K562 (cell line): Measurements from ENCODE around the gene CST7. TPM values are rescaled to one million over a fixed set of nuclear protein-coding genes. Genes with fewer than 3 reads are reported as not detected.

Source experiments
- ATAC-seq: fragments of 200-7000 bp; cut with Tn5 transposase; 3 replicates; pipeline ENCODE4 v1.9.1; 2020; ENCODE audit warnings: moderate library complexity
- BruUV-seq: library from RNA; stranded (reverse); fragments of 400-500 nt; replicated peaks from 2 replicates; lab custom pipeline; 2021; lab: Mats Ljungman, UMichigan
- CTCF ChIA-PET: fragments of 300-600 bp; formaldehyde crosslinking; extraction: SDS; loops from one replicate; lab custom pipeline; 2021; ENCODE audit warnings: low intra/inter-chr PET ratio; lab: Yijun Ruan, JAX
- POLR2A ChIA-PET: fragments of 300-600, 350-650 bp; sonication (Branson Sonifier 250); formaldehyde crosslinking; extraction: SDS; loops from one replicate; lab custom pipeline; 2021; ENCODE audit warnings: antibody characterized with exemption, inconsistent platforms; lab: Yijun Ruan, JAX
- DNase-seq, 4 experiments: peaks; one replicate each; pipeline versions ENCODE4 v3.0.0 to v3.0.0-alpha.2; 2011 to 2018; ENCODE audit warnings: low spot score in 3 of 4, mixed read lengths in 3 of 4; ENCODE audit errors: extremely low read depth in 1 of 4
- FAIRE-seq: peaks from 2 replicates; lab custom pipeline; 2011; peaks lifted over from hg19 to GRCh38; lab: Jason Lieb, UNC
- H2AFZ ChIP-seq: 2 replicates; pipeline ENCODE4 v1.6.0; 2011; ENCODE audit warnings: low read depth, low read length, control low read depth, inconsistent platforms
- H3K27ac ChIP-seq: fragments of 200-600 bp; 3 replicates; pipeline ENCODE4 v1.8.0; 2011; ENCODE audit warnings: low read depth, mild to moderate bottlenecking, control low read depth, inconsistent platforms, low read length, moderate library complexity, mixed read lengths; ENCODE audit errors: extremely low read depth
- H3K27me3 ChIP-seq, 2 experiments: fragments of 300-600 bp in 1 of 2; 2 replicates in 1 of 2; 3 replicates in 1 of 2; pipeline versions ENCODE4 v1.6.0 to v1.8.0; 2011; ENCODE audit warnings: inconsistent platforms in 2 of 2, low read length in 2 of 2, mild to moderate bottlenecking in 1 of 2, mixed read lengths in 1 of 2, moderate library complexity in 1 of 2; ENCODE audit not compliant: control insufficient read depth in 2 of 2, insufficient read depth in 2 of 2
- H3K36me3 ChIP-seq: fragments of 300-600 bp; 3 replicates; pipeline ENCODE4 v1.8.0; 2011; ENCODE audit warnings: mild to moderate bottlenecking, low read length, inconsistent platforms; ENCODE audit not compliant: control insufficient read depth, insufficient read depth
- H3K4me1 ChIP-seq, 2 experiments: fragments of 200-600 bp in 1 of 2; replicated peaks in 1 of 2; 2 replicates in 1 of 2; 3 replicates in 1 of 2; pipeline versions ENCODE4 v1.5.1 to v1.8.0; 2011; ENCODE audit warnings: inconsistent platforms in 2 of 2, low read length in 2 of 2, mild to moderate bottlenecking in 1 of 2, mixed read lengths in 1 of 2, moderate library complexity in 1 of 2; ENCODE audit not compliant: control insufficient read depth in 2 of 2, insufficient read depth in 2 of 2
- H3K4me2 ChIP-seq: 2 replicates; pipeline ENCODE4 v1.6.1; 2011; ENCODE audit warnings: low read length, control low read depth, inconsistent platforms, mixed read lengths; ENCODE audit not compliant: insufficient read depth
- H3K4me3 ChIP-seq: fragments of 200-600 bp; sonication (generic), shearing (Covaris generic); 2 replicates; pipeline ENCODE4 v1.5.1; 2016; ENCODE audit warnings: control low read depth, inconsistent platforms
- H3K79me2 ChIP-seq: fragments of 200-600 bp; 3 replicates; pipeline ENCODE4 v1.8.0; 2011; ENCODE audit warnings: low read length, inconsistent platforms; ENCODE audit not compliant: control insufficient read depth, insufficient read depth
- H3K9ac ChIP-seq, 2 experiments: 2 replicates each; pipeline versions ENCODE4 v1.6.0 to v1.6.1; 2011; ENCODE audit warnings: low read depth in 2 of 2, low read length in 2 of 2, control low read depth in 1 of 2, inconsistent platforms in 1 of 2, mild to moderate bottlenecking in 1 of 2, mixed read lengths in 1 of 2; ENCODE audit not compliant: insufficient read depth in 1 of 2
- H3K9me1 ChIP-seq: one replicate; pipeline ENCODE4 v1.6.0; 2011; ENCODE audit warnings: inconsistent platforms, mild to moderate bottlenecking, low read length, moderate library complexity; ENCODE audit not compliant: control insufficient read depth, insufficient read depth
- H3K9me3 ChIP-seq: replicated peaks from 2 replicates; pipeline ENCODE4 v1.5.1; 2011; ENCODE audit warnings: low read depth, low read length, inconsistent platforms; ENCODE audit not compliant: control insufficient read depth, insufficient read depth
- H4K20me1 ChIP-seq: replicated peaks from 2 replicates; pipeline ENCODE4 v1.6.1; 2011; ENCODE audit warnings: low read length, inconsistent platforms, mixed read lengths; ENCODE audit not compliant: control insufficient read depth, insufficient read depth
- BRCA1 ChIP-seq, 2 experiments: fragments of 450-650 bp in 1 of 2; sonication (generic) in 1 of 2; formaldehyde crosslinking in 1 of 2; IDR thresholded peaks; 2 replicates each; pipeline versions ENCODE4 v1.5.0 to v1.6.1; 2017 to 2020; ENCODE audit warnings: mild to moderate bottlenecking in 1 of 2, missing genetic modification reagents in 1 of 2
- FOS ChIP-seq: IDR thresholded peaks from 3 replicates; pipeline ENCODE4 v1.6.1; 2011; ENCODE audit not compliant: insufficient read length; ENCODE audit errors: extremely low read depth
- FOXJ2 ChIP-seq: fragments of 200-800 bp; sonication (Bioruptor generic); IDR thresholded peaks from 2 replicates; pipeline ENCODE4 v1.6.1; 2016; ENCODE audit warnings: missing genetic modification characterization, missing compliant biosample characterization
- FOXK2 ChIP-seq, 2 experiments: fragments of 450-650 bp; IDR thresholded peaks in 1 of 2; conservative IDR thresholded peaks in 1 of 2; 2 replicates each; pipeline ENCODE4 v1.6.1; 2016; ENCODE audit warnings: low read depth in 2 of 2, mild to moderate bottlenecking in 1 of 2
- HMGN3 ChIP-seq: IDR thresholded peaks from 2 replicates; pipeline ENCODE4 v1.6.1; 2011; ENCODE audit warnings: borderline replicate concordance, low read depth, mild to moderate bottlenecking, mixed read lengths, low read length; ENCODE audit not compliant: insufficient read length; ENCODE audit errors: extremely low read depth
- HNRNPH1 ChIP-seq: fragments of 200-400 bp; formaldehyde crosslinking; optimal IDR thresholded peaks from 2 replicates; pipeline ENCODE3; 2017; ENCODE audit warnings: low read depth, mild to moderate bottlenecking, low read length, moderate library complexity
- KDM4B ChIP-seq, 2 experiments: fragments of 450-650 bp in 1 of 2; sonication (generic) in 1 of 2; IDR thresholded peaks; 2 replicates each; pipeline ENCODE4 v1.6.1; 2016 to 2017; ENCODE audit warnings: borderline replicate concordance in 2 of 2, antibody characterized with exemption in 1 of 2, low read depth in 1 of 2, mild to moderate bottlenecking in 1 of 2
- NCOA2 ChIP-seq, 2 experiments: fragments of 450-650 bp; IDR thresholded peaks; 2 replicates each; pipeline ENCODE4 v1.6.1; 2018; ENCODE audit warnings: mild to moderate bottlenecking in 2 of 2, moderate library complexity in 1 of 2; ENCODE audit not compliant: partially characterized antibody in 2 of 2
- NFYB ChIP-seq: IDR thresholded peaks from 2 replicates; pipeline ENCODE4 v1.6.1; 2011; ENCODE audit warnings: mild to moderate bottlenecking, moderate library complexity; ENCODE audit not compliant: insufficient read length; ENCODE audit errors: extremely low read depth
- SIN3A ChIP-seq, 2 experiments: fragments of 150-350 bp in 1 of 2; IDR thresholded peaks; 2 replicates each; pipeline ENCODE4 v1.6.1; 2011 to 2016; ENCODE audit warnings: borderline replicate concordance in 2 of 2, low read depth in 2 of 2, low read length in 2 of 2, mild to moderate bottlenecking in 2 of 2, moderate library complexity in 2 of 2; ENCODE audit not compliant: control insufficient read depth in 1 of 2
- SMAD1 ChIP-seq: fragments of 150-350 bp; IDR thresholded peaks from 2 replicates; pipeline ENCODE4 v1.6.1; 2014; ENCODE audit warnings: low read length, low read depth; ENCODE audit not compliant: partially characterized antibody
- SMAD4 ChIP-seq: fragments of 250-450 bp; sonication (Bioruptor Pico); conservative IDR thresholded peaks from 2 replicates; pipeline ENCODE4 v1.8.0; 2021; ENCODE audit warnings: inconsistent platforms, mild to moderate bottlenecking, moderate library complexity
- WGBS: fragments of 100-300 bp; shearing (Covaris generic); methylation state at CpG from one replicate; pipeline ENCODE4 v1.1.6; 2016; ENCODE audit warnings: low coverage, mixed read lengths; ENCODE audit not compliant: insufficient coverage; ENCODE audit errors: missing lambda C conversion rate; 5-methylcytosine and 5-hydroxymethylcytosine counted together
- in situ Hi-C: fragments of 300-500 bp; cut with MboI; formaldehyde crosslinking; loops from 4 replicates; pipeline ENCODE4 v1.15.0; 2018; ENCODE audit warnings: inconsistent platforms, mixed read lengths
- intact Hi-C: fragments of 100-400 bp; cut with micrococcal nuclease; formaldehyde crosslinking; loops from 2 replicates; pipeline ENCODE4 v1.14.2; 2022
- polyA plus RNA-seq, 8 experiments: library from polyadenylated mRNA; depleted of rRNA in 4 of 8; stranded (reverse) in 5 of 8; unstranded in 3 of 8; fragments of >200 nt; fragmentation: Nextera tagmentation in 2 of 8; fragmentation: Illumina TruSeq in 1 of 8; extraction: Ambion mirVana in 2 of 8; extraction: Trizol in 1 of 8; gene quantifications; 2 replicates each; pipeline versions ENCODE4 v1.2.1 to v1.2.3, GENCODE V29; 2011 to 2014; ENCODE audit warnings: inconsistent platforms in 1 of 8, missing spikeins in 1 of 8
- total RNA-seq, 7 experiments: library from RNA; depleted of rRNA in 6 of 7; stranded (reverse); fragments of >200 nt in 6 of 7; fragmentation: Illumina TruSeq in 2 of 7; extraction: Trizol in 2 of 7; gene quantifications; 2 replicates each; pipeline versions ENCODE4 v1.2.1 to v1.2.3, GENCODE V29; 2011 to 2021; ENCODE audit warnings: low replicate concordance in 1 of 7
- TF ChIP-seq, protein P1 (sequence below): fragments of 200-800 bp; sonication (Bioruptor generic); IDR thresholded peaks from 2 replicates; pipeline ENCODE4 v1.6.1; 2017; ENCODE audit warnings: missing genetic modification characterization, missing compliant biosample characterization
- TF ChIP-seq, protein P2 (sequence below): fragments of 250-450 bp; sonication (Bioruptor Pico); IDR thresholded peaks from 2 replicates; pipeline ENCODE4 v1.5.0; 2021
- TF ChIP-seq, protein P3 (sequence below): fragments of 250-450 bp; sonication (Bioruptor Pico); IDR thresholded peaks from 2 replicates; pipeline ENCODE4 v1.8.0; 2022; ENCODE audit warnings: inconsistent platforms, mild to moderate bottlenecking, moderate library complexity, borderline replicate concordance

CST7 gene
- total and polyA plus RNA-seq, 9 of the 15 experiments (the other 6 are each of a cell fraction or from before 2014, with no cell fraction given): not detected

DNA sequence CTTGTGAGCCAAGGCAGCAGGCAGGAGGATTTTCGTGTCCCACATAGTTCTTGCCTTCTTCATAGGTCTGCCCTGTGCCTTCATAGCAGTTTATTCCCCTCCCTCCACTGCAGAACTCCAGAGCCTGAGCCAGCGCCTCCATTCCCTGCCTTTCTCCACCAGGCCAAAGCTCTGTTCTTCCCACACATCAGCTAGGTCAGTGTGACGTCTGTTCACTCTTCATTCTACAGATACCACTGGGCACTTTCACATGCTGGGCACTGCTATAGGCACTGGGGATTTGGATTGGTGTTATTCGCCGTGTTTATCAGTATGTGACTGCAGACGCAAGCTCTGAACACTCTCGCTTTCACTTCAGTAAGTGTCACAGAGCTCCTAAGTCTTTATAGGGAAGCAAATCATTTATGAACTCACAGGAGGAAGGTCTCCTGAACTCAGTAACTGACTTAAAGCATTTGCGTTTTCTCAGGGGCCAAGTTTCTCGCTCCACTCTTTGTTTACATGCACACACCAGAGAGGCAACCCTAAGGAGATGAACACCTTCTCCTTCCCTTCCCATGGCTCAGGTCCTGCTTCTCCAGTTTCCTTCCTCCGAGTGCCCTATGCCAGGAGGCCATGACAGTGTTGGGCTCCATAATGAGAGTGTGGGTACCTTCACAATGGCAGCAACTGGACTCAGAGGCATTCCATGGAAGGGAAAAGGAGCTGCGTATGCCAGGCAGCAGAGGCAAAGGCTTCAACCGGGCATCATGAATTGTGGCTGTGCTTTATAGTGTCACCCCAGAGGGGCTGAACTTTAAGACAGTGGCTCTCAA, 49.8 kb downstream of the CST7 start (continued):
- TF ChIP-seq, protein P1, sequence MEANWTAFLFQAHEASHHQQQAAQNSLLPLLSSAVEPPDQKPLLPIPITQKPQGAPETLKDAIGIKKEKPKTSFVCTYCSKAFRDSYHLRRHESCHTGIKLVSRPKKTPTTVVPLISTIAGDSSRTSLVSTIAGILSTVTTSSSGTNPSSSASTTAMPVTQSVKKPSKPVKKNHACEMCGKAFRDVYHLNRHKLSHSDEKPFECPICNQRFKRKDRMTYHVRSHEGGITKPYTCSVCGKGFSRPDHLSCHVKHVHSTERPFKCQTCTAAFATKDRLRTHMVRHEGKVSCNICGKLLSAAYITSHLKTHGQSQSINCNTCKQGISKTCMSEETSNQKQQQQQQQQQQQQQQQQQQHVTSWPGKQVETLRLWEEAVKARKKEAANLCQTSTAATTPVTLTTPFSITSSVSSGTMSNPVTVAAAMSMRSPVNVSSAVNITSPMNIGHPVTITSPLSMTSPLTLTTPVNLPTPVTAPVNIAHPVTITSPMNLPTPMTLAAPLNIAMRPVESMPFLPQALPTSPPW (CRISPR knock-in tag): no peak
- TF ChIP-seq FOS: no peak
- no peak for TF ChIP-seq HNRNPH1
- TF ChIP-seq SIN3A (IDR thresholded peaks at IDR 0.05; ENCODE audit: borderline replicate concordance in 2 of 2, control insufficient read depth in 1 of 2, low read depth in 2 of 2, low read length in 2 of 2): no peak
- TF ChIP-seq HMGN3: no peak
- no peak for TF ChIP-seq NFYB

DNA sequence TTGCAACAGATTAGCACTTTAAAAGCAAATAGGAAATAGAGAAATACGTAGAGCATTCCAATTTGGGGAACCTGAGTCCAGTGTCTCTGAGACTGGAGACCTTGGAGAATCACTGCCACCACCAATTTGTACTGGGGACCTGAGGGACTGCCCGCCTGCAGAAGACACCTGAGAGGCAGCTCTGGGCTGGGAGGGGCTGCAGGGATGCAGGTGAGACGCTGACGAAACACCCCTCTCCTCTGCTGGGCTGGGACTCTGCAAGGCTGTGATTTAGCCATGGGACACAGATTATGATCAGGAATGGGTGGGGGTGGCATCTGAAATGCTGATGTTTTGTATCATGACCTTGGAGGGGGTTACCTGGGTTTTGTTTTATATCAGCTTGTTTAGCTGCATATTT, 50.5 kb downstream of the CST7 start:
- in situ Hi-C loops: no loop called here
- POLR2A ChIA-PET: no interaction called here
- H4K20me1 ChIP-seq: no peaks in the 10 kb centered on the region
- TF ChIP-seq SMAD4 (no peak), FOXK2 (conservative IDR thresholded peaks at IDR 0.05 in 1 of 2, IDR thresholded peaks at IDR 0.05 in 1 of 2; ENCODE audit: low read depth in 2 of 2) (no peak), NCOA2 (IDR thresholded peaks at IDR 0.05; ENCODE audit: partially characterized antibody in 2 of 2) (no peak), KDM4B (IDR thresholded peaks at IDR 0.05; ENCODE audit: borderline replicate concordance in 2 of 2, low read depth in 1 of 2) (no peak), SMAD1 (no peak), BRCA1 (IDR thresholded peaks at IDR 0.05) (no peak), BRCA1 (CRISPR knock-in tag; IDR thresholded peaks at IDR 0.05) (no peak), FOXJ2 (no peak)
- TF ChIP-seq, protein P2, sequence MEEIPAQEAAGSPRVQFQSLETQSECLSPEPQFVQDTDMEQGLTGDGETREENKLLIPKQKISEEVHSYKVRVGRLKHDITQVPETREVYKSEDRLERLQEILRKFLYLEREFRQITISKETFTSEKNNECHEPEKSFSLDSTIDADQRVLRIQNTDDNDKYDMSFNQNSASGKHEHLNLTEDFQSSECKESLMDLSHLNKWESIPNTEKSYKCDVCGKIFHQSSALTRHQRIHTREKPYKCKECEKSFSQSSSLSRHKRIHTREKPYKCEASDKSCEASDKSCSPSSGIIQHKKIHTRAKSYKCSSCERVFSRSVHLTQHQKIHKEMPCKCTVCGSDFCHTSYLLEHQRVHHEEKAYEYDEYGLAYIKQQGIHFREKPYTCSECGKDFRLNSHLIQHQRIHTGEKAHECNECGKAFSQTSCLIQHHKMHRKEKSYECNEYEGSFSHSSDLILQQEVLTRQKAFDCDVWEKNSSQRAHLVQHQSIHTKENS (CRISPR knock-in tag): no peak
- TF ChIP-seq, protein P3, sequence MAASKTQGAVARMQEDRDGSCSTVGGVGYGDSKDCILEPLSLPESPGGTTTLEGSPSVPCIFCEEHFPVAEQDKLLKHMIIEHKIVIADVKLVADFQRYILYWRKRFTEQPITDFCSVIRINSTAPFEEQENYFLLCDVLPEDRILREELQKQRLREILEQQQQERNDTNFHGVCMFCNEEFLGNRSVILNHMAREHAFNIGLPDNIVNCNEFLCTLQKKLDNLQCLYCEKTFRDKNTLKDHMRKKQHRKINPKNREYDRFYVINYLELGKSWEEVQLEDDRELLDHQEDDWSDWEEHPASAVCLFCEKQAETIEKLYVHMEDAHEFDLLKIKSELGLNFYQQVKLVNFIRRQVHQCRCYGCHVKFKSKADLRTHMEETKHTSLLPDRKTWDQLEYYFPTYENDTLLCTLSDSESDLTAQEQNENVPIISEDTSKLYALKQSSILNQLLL (CRISPR knock-in tag): no peak

More for the DNA sequence above, 50.5 kb downstream of the CST7 start:
- BruUV-seq: no TSS peak
- H3K4me1 ChIP-seq: peaks cover 0 to 1% of the 10 kb centered on the region in 2 experiments; a peak in 2 of 5 replicates
- ATAC-seq (no peak), DNase-seq (no peak), FAIRE-seq (no peak)
- H2AFZ ChIP-seq: no peak overlapping the region
- CTCF ChIA-PET: interaction anchor here (0.5 kb wide), 1 partner anchor 66 kb away, joined by 3 read pairs; no protein-coding TSS in a partner anchor
- intact Hi-C loops: loop anchor here (10.0 kb wide), 2 partner anchors 295 to 395 kb away; partner anchors contain the start of gene ABHD12
- no peaks in the 10 kb centered on the region for H3K36me3 ChIP-seq
- H3K4me3 ChIP-seq: no peak overlapping the region
- H3K79me2 ChIP-seq: no peaks in the 10 kb centered on the region
- no peak overlapping the region for H3K27ac ChIP-seq
- WGBS: 0% methylated on average over 2 of the region's 4 CpGs
- H3K4me2 ChIP-seq: no peak overlapping the region
- no peaks in the 10 kb centered on the region for H3K9me3 ChIP-seq
- H3K27me3 ChIP-seq: peaks cover 0 to 7% of the 10 kb centered on the region in 2 experiments; a peak in 3 of 5 replicates
- H3K9me1 ChIP-seq: no peaks in the 10 kb centered on the region
- no peak overlapping the region for H3K9ac ChIP-seq
